ENCODE results near the gene LRMDA.

Gene LRMDA

GRCh38 chr10:76447578-76447977 lies 1016.2 kb downstream of the LRMDA start:
- H3K9ac ChIP-seq (ENCODE audit: low read length): no peak overlapping the region
- H4K20me1 ChIP-seq (ENCODE audit: insufficient read depth, low read length): no peaks in the 10 kb centered on the region
- H3K27me3 ChIP-seq (ENCODE audit: low read depth, low read length): no peaks in the 10 kb centered on the region
- no peak overlapping the region for H3K27ac ChIP-seq (ENCODE audit: low read length)
- TF ChIP-seq EZH2phosphoT487 (IDR thresholded peaks at IDR 0.05; ENCODE audit: low read depth) (no peak), CTCF (IDR thresholded peaks at IDR 0.05; ENCODE audit: low read depth, low read length) (no peak)
- no peaks in the 10 kb centered on the region for H3K79me2 ChIP-seq (ENCODE audit: low read length)
- H3K4me2 ChIP-seq (ENCODE audit: low read length): no peak overlapping the region
- H3K4me3 ChIP-seq (ENCODE audit: low read length): no peak overlapping the region
- no peaks in the 10 kb centered on the region for H3K9me3 ChIP-seq (ENCODE audit: insufficient read depth, low read length)
- no peaks in the 10 kb centered on the region for H3K36me3 ChIP-seq (replicated peaks; ENCODE audit: low read depth, low read length)
- no peak overlapping the region for H2AFZ ChIP-seq (ENCODE audit: low read depth, low read length)
- no peaks in the 10 kb centered on the region for H3K4me1 ChIP-seq (ENCODE audit: low read length)

- Histone ChIP-seq H3K4me2 (ENCODE audit: low read length) (no peak overlapping the region), H4K20me1 (ENCODE audit: insufficient read depth, low read length) (no peaks in the 10 kb centered on the region), H3K4me3 (ENCODE audit: low read length) (no peak overlapping the region), H3K27ac (ENCODE audit: low read length) (no peak overlapping the region), H3K4me1 (ENCODE audit: low read length) (no peaks in the 10 kb centered on the region), H3K27me3 (ENCODE audit: low read depth, low read length) (no peaks in the 10 kb centered on the region), H3K36me3 (replicated peaks; ENCODE audit: low read depth, low read length) (no peaks in the 10 kb centered on the region), H3K79me2 (ENCODE audit: low read length) (no peaks in the 10 kb centered on the region), H3K9ac (ENCODE audit: low read length) (no peak overlapping the region), H2AFZ (ENCODE audit: low read depth, low read length) (no peak overlapping the region), H3K9me3 (ENCODE audit: insufficient read depth, low read length) (no peaks in the 10 kb centered on the region)
- TF ChIP-seq CTCF (IDR thresholded peaks at IDR 0.05; ENCODE audit: low read depth, low read length) (no peak), EZH2phosphoT487 (IDR thresholded peaks at IDR 0.05; ENCODE audit: low read depth) (no peak)
Measured at GRCh38 chr10:76451911-76452310, 1020.5 kb downstream of the LRMDA start.

- no peaks in the 10 kb centered on the region for H3K9me3 ChIP-seq (ENCODE audit: insufficient read depth, low read length)
- H3K79me2 ChIP-seq (ENCODE audit: low read length): no peaks in the 10 kb centered on the region
- H3K36me3 ChIP-seq (replicated peaks; ENCODE audit: low read depth, low read length): no peaks in the 10 kb centered on the region
- no peak overlapping the region for H2AFZ ChIP-seq (ENCODE audit: low read depth, low read length)
- H3K27ac ChIP-seq (ENCODE audit: low read length): no peak overlapping the region
- H3K4me3 ChIP-seq (ENCODE audit: low read length): no peak overlapping the region
- no peaks in the 10 kb centered on the region for H4K20me1 ChIP-seq (ENCODE audit: insufficient read depth, low read length)
- H3K4me2 ChIP-seq (ENCODE audit: low read length): no peak overlapping the region
- H3K27me3 ChIP-seq (ENCODE audit: low read depth, low read length): no peaks in the 10 kb centered on the region
- H3K9ac ChIP-seq (ENCODE audit: low read length): no peak overlapping the region
- TF ChIP-seq EZH2phosphoT487 (IDR thresholded peaks at IDR 0.05; ENCODE audit: low read depth) (no peak), CTCF (IDR thresholded peaks at IDR 0.05; ENCODE audit: low read depth, low read length) (no peak)
- H3K4me1 ChIP-seq (ENCODE audit: low read length): no peaks in the 10 kb centered on the region
Measured at GRCh38 chr10:76453332-76453731, 1021.9 kb downstream of the LRMDA start.

GRCh38 chr10:76453997-76454396 lies 1022.6 kb downstream of the LRMDA start:
- Histone ChIP-seq H3K4me3 (ENCODE audit: low read length) (no peak overlapping the region), H3K27ac (ENCODE audit: low read length) (no peak overlapping the region), H3K79me2 (ENCODE audit: low read length) (no peaks in the 10 kb centered on the region), H4K20me1 (ENCODE audit: insufficient read depth, low read length) (no peaks in the 10 kb centered on the region), H3K4me2 (ENCODE audit: low read length) (no peak overlapping the region), H3K9ac (ENCODE audit: low read length) (no peak overlapping the region), H3K4me1 (ENCODE audit: low read length) (no peaks in the 10 kb centered on the region), H3K9me3 (ENCODE audit: insufficient read depth, low read length) (no peaks in the 10 kb centered on the region), H3K36me3 (replicated peaks; ENCODE audit: low read depth, low read length) (no peaks in the 10 kb centered on the region), H2AFZ (ENCODE audit: low read depth, low read length) (no peak overlapping the region), H3K27me3 (ENCODE audit: low read depth, low read length) (no peaks in the 10 kb centered on the region)
- TF ChIP-seq CTCF (IDR thresholded peaks at IDR 0.05; ENCODE audit: low read depth, low read length) (no peak), EZH2phosphoT487 (IDR thresholded peaks at IDR 0.05; ENCODE audit: low read depth) (no peak)

Data from OCI-LY3 (cell line).